GM19397 (cell line): Measurements from ENCODE around the gene PAN3.

Source experiments
- ATAC-seq: cut with Tn5 transposase; IDR thresholded peaks from one replicate; pipeline ENCODE4 v1.9.1; 2021; ENCODE audit warnings: mild to moderate bottlenecking, moderate library complexity; ENCODE audit not compliant: unreplicated experiment

The PAN3 gene

GRCh38 chr13:28333204-28333881 is 195.0 kb downstream of the PAN3 start:
- no peak for ATAC-seq

- no peak for ATAC-seq
Observed at GRCh38 chr13:28336193-28336657, 197.9 kb downstream of the PAN3 start.

DNA sequence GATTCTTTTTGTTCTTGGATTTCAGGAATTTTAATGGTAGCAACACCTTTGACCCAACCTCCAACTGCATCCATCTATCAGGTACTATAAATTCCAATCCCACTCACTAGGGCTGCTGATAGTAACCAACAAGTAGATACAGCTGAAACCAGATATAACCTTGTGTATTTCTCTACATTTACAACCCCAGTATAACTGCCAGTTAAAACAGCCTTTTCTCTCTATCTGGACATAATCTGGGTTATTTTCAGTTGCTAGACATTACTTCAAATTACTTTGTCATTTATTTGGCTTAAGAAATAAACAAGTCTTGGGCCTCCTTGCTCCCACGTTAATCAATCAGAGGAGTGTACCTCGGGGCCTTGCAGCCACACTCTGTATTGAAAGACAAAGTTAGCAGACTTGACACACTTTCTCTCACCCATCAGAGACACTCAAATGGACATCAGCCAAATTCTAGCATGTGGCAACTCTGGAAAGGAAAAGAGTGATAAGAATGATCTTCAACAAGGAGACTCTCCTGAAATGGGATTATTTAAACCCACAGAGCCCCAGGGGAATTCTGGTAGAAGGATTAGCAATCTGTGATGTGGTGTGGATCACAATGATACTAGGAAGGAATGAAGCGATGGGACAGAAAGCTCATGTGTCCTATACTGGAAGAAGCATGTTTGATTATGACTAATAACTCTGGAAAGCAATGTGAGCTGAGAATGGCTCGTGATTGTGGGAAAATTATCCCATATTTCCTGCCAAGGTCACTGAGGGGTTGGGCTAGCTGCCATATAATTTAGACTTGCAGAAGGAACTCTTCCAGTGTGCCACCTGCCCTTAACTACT is 199.0 kb downstream of the PAN3 start:
- ATAC-seq: no peak

- ATAC-seq: no peak
Observed at GRCh38 chr13:28338006-28338574, 199.7 kb downstream of the PAN3 start.

DNA sequence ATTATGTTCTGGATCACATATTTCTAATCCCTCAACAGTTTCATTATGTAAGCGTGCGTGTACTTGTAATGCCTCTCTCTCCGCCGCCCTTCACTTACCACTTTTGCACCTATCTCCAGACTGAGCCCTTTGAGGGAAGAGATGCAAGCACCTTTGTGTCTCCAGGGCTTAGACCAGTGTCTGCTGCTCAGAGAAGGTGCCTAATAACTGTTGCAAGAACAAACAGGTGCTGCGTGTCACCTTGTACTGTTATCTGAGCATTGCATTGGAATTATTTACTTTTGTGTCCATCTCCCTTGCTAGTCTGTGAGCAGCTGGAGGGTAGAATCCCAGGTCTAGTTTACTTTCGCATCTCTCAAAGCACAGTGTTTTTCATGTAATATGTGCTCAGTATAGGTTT is 200.4 kb downstream of the PAN3 start:
- ATAC-seq: no peak

DNA sequence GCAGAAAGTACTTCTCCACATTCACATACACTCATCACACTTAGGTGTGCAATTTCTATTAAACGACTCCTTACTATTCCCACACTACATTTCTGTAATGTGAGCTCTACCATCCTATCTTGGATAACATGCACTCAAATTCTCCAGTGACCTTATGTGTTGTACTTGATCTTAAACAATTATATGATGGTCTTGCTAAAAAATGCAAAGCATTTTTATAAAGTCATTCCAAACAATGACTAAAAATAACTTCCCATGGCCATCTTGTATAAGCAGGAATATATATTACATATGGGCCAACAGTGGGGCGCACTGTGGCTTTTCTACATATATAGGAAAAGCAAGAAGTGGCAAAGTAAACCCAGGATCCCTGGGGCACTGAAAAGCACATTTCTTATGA is 201.1 kb downstream of the PAN3 start:
- no peak for ATAC-seq

DNA sequence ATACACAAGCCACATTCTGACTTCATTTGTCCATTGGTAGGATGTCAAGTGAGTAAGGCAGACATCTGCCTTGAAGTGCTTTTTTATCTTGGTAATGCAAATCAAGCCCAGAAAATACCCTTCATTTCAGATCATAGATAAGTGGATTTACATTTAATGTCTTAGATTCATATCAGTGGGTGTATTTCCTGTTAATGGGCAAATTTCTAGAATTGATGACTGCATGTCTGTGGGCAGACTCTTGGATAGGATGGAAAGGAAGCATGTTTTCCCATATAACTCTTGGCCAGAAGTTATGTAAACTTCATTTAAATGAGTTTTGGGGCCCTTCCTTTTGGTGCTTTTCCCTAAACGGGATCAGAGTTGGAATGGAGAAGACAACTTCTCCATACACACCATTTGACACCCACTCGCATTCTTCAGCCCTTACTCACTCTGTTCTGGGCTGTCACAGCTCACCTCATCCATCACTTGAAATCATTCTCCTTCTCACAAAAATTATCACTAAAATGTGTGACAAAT is 202.0 kb downstream of the PAN3 start:
- ATAC-seq: no peak

- no peak for ATAC-seq
Observed at GRCh38 chr13:28342251-28342650, 203.9 kb downstream of the PAN3 start.

GRCh38 chr13:28344163-28344562 is 205.8 kb downstream of the PAN3 start:
- no peak for ATAC-seq
